HEK293T (cell line): ENCODE measurements around the gene ELP5.

ENCODE experiments used
- CTCF ChIA-PET: fragments of 350-600 bp; formaldehyde crosslinking; extraction: SDS; loops from one replicate; lab custom pipeline; 2021; ENCODE audit warnings: antibody characterized with exemption, inconsistent platforms; lab: Yijun Ruan, JAX
- POLR2A ChIA-PET: fragments of 350-600 bp; formaldehyde crosslinking; extraction: SDS; loops from one replicate; lab custom pipeline; 2020; ENCODE audit warnings: antibody characterized with exemption, inconsistent platforms; lab: Yijun Ruan, JAX
- DNase-seq: peaks from one replicate; pipeline ENCODE4 v3.0.0; 2012; ENCODE audit warnings: mixed read lengths; ENCODE audit errors: extremely low spot score
- ARNT ChIP-seq: fragments of 450-650 bp; IDR thresholded peaks from 2 replicates; pipeline ENCODE4 v1.6.1; 2017; ENCODE audit warnings: mild to moderate bottlenecking
- FOXK2 ChIP-seq: fragments of 450-650 bp; IDR thresholded peaks from 2 replicates; pipeline ENCODE4 v1.6.1; 2016; ENCODE audit warnings: mild to moderate bottlenecking
- FOXM1 ChIP-seq: fragments of 450-650 bp; IDR thresholded peaks from 2 replicates; pipeline ENCODE4 v1.6.1; 2017; ENCODE audit warnings: mild to moderate bottlenecking, borderline replicate concordance
- HDGF ChIP-seq: fragments of 450-650 bp; IDR thresholded peaks from 2 replicates; pipeline ENCODE4 v1.6.1; 2017; ENCODE audit warnings: antibody characterized with exemption, borderline replicate concordance
- L3MBTL2 ChIP-seq: fragments of 450-650 bp; conservative IDR thresholded peaks from 2 replicates; pipeline ENCODE4 v1.6.1; 2016; ENCODE audit warnings: mild to moderate bottlenecking
- NFRKB ChIP-seq: fragments of 450-650 bp; IDR thresholded peaks from 2 replicates; pipeline ENCODE4 v1.6.1; 2016; ENCODE audit warnings: mild to moderate bottlenecking, moderate library complexity
- SP1 ChIP-seq: fragments of 450-650 bp; IDR thresholded peaks from 2 replicates; pipeline ENCODE4 v1.6.1; 2017
- ZNF384 ChIP-seq: fragments of 450-650 bp; IDR thresholded peaks from 2 replicates; pipeline ENCODE4 v1.6.1; 2016
- TF ChIP-seq, protein P1 (sequence below): fragments of 450-650 bp; IDR thresholded peaks from 2 replicates; pipeline ENCODE4 v1.6.1; 2016

ELP5 gene

DNA sequence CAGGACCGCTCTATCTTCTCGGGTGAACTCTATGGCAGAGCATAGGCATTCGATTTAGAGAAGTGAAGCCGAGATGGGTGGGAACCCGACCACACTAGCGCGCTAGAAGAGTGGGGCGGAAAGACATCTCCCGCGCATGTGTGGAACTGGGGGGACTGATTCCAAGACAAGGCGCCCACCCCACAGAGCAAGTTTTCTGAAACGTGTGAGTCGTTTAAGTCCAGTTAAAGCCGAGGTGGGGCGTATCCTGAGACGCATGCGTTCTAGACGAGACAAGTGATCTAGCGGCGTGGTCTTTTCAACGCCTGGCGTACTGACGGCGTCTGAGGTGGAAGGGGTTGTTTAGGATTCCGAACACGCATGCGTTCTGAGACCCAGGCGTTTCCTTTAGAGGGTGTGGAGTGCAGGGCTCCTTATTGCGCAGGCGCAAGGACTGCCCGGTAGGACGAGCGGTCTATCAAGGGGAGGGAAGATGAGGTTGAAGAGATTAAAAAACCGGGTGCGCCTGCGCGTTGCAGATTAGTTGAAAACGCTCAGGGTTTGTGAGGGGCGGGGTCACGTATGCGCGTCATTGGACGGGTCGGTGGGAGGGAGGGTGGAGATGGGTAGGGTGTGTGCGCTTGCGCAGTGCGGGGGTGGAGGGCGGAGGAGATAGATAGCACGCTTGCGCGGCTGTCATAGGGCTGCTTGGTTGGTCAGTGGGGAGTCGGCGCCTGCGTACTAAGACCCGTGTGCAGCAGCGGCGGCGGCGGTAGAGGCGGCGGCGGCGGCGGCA lies 55.1 kb downstream of the ELP5 start, which contains the start of gene EIF5A:
EIF5A (plus strand) TSS at position 718 of the 775 bp plus-strand sequence. CDS start 2,008 bp downstream, outside the sequence.
- POLR2A ChIA-PET: no interaction called here
- TF ChIP-seq, protein P1, sequence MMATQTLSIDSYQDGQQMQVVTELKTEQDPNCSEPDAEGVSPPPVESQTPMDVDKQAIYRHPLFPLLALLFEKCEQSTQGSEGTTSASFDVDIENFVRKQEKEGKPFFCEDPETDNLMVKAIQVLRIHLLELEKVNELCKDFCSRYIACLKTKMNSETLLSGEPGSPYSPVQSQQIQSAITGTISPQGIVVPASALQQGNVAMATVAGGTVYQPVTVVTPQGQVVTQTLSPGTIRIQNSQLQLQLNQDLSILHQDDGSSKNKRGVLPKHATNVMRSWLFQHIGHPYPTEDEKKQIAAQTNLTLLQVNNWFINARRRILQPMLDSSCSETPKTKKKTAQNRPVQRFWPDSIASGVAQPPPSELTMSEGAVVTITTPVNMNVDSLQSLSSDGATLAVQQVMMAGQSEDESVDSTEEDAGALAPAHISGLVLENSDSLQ: peak; percentile 86
- no peak for TF ChIP-seq SP1
- peak; percentile 97 for DNase-seq
- CTCF ChIA-PET: no interaction called here

DNA sequence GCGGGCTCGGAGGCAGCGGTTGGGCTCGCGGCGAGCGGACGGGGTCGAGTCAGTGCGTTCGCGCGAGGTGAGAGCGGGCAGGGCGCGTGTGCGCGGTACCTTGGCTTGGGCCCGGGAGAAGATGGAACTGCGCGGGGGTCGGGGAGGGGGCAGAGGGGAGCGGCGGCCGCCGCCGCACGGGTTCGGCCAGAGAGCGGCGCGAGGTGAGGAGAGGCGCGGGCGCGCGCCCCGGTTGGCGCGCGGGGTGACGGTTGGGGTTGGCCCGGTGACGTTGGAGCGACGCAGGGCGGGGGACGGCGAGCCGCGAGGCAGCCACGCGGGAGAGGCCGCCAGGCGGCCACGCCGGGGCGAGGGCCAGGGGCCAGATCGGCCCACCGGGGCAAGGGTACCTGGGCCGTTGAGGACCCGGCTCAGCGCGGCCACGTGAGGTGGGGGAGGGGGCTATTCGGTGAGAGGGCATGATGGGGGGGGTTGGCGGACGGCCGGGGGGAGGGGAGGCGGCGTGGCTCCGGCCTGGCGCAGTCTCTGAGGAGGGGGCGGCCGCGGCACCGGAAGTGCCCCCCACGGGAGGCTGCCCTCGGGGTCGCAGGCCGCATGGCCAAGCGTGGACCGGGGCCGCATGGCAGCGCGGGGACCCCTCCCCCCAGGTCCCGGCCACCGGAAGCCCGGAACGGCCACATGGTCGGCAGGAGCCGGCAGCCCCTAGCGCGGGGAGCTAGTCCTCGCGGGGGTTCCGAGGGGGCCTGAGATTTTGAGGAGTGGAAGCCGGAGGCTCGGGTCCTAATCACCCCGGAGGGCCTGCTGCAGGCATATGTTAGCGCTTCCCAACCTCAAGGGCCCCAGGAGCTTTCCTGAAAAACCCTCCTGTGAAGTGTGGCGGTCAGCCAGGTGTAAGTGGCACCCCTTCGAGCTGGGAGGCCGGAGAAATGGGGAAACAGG lies 55.9 kb downstream of the ELP5 start:
- ChIA-PET CTCF (no interaction called here), POLR2A (interaction anchor here (0.7 to 1.6 kb wide), 5 partner anchors 13 to 253 kb away, joined by 3 to 5 read pairs (median 3); partner anchors contain the start of genes NEURL4 and SLC2A4)
- TF ChIP-seq L3MBTL2: peak; percentile 53
- no peak for TF ChIP-seq ZNF384
- no peak for DNase-seq

DNA sequence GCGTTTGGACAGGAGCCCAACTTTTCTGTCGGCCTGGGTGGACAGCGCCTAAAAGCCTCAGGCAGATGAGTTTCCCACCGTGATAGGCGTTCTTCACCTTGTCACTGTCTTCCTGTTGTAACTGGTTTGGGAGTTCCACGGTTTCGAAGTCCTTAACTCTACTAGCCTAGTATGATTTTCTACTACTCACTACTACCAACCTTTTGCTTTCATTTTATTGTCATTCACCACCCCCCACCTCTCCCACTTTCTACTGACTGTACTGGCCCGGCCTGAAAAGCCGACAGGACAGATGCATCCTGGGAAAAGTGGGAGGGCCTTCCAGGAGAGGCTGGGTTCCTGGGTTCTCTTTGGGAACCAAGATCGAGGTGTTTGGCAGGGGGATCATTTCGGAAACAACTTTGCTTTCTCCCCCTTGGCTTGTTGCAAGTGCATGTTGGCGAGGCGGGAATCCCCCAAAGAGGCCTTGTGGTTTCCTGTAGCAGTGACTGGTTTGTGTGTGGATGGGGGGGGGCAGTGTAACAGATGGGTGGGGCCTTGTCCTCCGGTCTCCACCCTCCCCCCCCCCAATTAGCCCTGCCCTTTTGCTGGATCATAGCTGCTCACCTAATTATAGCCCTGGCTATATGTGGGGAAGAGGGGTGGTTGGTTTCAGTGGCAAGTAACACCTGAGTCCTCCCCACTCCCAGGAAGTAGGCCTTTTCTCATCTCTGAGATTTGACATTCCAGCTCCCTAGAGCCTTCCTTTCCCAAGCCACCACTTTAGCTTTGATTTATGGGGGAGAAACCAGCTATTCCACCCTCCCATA lies 56.8 kb downstream of the ELP5 start:
- peak; percentile 58 for DNase-seq
- TF ChIP-seq FOXK2 (no peak), NFRKB (no peak), L3MBTL2 (no peak), ARNT (no peak), HDGF (no peak), FOXM1 (no peak)
- TF ChIP-seq, protein P1: no peak
- CTCF ChIA-PET: no interaction called here
- POLR2A ChIA-PET: interaction anchor here (0.6 to 1.7 kb wide), 7 partner anchors 12 to 252 kb away, joined by 3 to 9 read pairs (median 3); partner anchors contain the start of genes NEURL4 and SLC2A4
